ENCODE data around the gene TBC1D17.

- TF ChIP-seq POLR2A (IDR thresholded peaks at IDR 0.05) (no peak), CTCF (IDR thresholded peaks at IDR 0.05 in 8 of 11, conservative IDR thresholded peaks at IDR 0.05 in 3 of 11) (no peak), POLR2AphosphoS5 (IDR thresholded peaks at IDR 0.05) (no peak)
These were observed 27.9 kb upstream of the TBC1D17 start for GRCh38 chr19:49849433-49850220.
